Measurements from ENCODE around the gene FHOD3. TPM values are rescaled to one million over a fixed set of nuclear protein-coding genes. Genes with fewer than 3 reads are reported as not detected.

FHOD3 gene
- total and polyA plus RNA-seq, 2 of the 4 experiments (the other 2 are of a cell fraction) = 14.6 to 16.0 TPM

DNA sequence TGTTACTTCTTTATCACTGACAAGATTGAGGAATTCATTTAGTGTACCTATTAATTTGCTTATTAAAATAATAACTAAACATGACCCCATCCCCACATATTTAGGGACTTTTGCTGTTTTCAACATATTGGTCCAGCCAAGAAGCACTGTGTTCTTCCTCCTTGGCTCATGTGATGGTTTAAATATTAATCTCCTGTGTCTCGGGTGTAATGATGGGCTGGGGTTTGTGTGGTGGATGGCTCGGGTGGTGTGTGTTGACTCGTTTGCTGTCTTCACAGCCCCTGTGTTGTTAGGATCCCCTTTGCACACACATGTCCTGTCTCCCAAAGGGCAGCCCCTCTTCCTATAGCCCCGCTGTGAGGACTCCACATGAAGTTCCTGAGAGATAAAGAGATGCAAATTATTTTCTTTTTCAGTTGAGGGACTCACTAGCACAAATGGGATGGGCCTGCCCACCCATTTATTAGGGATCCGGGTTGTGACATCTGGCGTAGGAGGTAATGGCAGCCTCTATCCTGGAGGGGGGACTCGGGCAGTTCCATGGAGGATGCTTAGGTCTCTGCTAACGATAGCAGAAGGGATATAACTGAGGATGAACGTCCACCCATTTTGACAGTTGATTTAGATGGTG is 53.4 kb downstream of the FHOD3 start:
- Histone ChIP-seq H2BK15ac (ENCODE audit: low read depth, low read length) (no peak overlapping the region), H3K9me1 (ENCODE audit: insufficient read depth, low read length) (peaks cover 14% of the 10 kb centered on the region), H4K8ac (ENCODE audit: low read depth in 2 of 2, low read length in 2 of 2) (no peak overlapping the region), H3K56ac (ENCODE audit: extremely low read depth, insufficient read depth, low read length) (no peak overlapping the region), H3K4me3 (ENCODE audit: insufficient read depth, low read depth, low read length) (no peak overlapping the region), H3K9me3 (ENCODE audit: control insufficient read depth, insufficient read depth, low read length) (no peaks in the 10 kb centered on the region), H4K5ac (ENCODE audit: low read depth, low read length) (no peak overlapping the region), H2BK5ac (ENCODE audit: low read depth, low read length, poor library complexity, severe bottlenecking) (no peak overlapping the region), H3K4ac (ENCODE audit: low read depth, low read length) (peak overlapping the region; percentile 18), H2BK120ac (ENCODE audit: low read depth, low read length) (peak overlapping the region; percentile 40; the same call in 1 of the 2 replicates), H3K27me3 (ENCODE audit: control insufficient read depth, insufficient read depth, low read length) (no peaks in the 10 kb centered on the region), H3K79me1 (ENCODE audit: low read depth in 1 of 2, low read length in 2 of 2) (peaks cover 9 to 46% of the 10 kb centered on the region in 2 experiments; a peak in 3 of 4 replicates), H4K91ac (ENCODE audit: insufficient read depth, low read depth, low read length) (no peak overlapping the region), H3K23ac (ENCODE audit: low read depth, low read length) (no peak overlapping the region), H4K20me1 (ENCODE audit: insufficient read depth, low read length) (no peaks in the 10 kb centered on the region), H3K14ac (replicated peaks; ENCODE audit: low read depth, low read length) (peak overlapping the region; percentile 35; the same call in 1 of the 2 replicates), H3K36me3 (ENCODE audit: control insufficient read depth, insufficient read depth, low read length) (no peaks in the 10 kb centered on the region), H2AK9ac (replicated peaks; ENCODE audit: low read depth, low read length, poor library complexity) (peak overlapping the region; percentile 59), H2AFZ (replicated peaks; ENCODE audit: low read length, poor library complexity) (no peak overlapping the region), H2AK5ac (ENCODE audit: low read depth, low read length) (peak overlapping the region; percentile 70), H3K4me2 (ENCODE audit: low read depth, low read length) (no peak overlapping the region), H2BK20ac (ENCODE audit: low read depth, low read length) (peak overlapping the region; percentile 35; the same call in 1 of the 2 replicates), H3K9ac (ENCODE audit: low read depth, low read length) (no peak overlapping the region), H3K4me1 (ENCODE audit: control insufficient read depth, insufficient read depth, low read length) (peaks cover 13% of the 10 kb centered on the region), H3K27ac (ENCODE audit: insufficient read depth, low read length) (no peak overlapping the region), H3K18ac (ENCODE audit: low read depth, low read length) (no peak overlapping the region)
- dilution Hi-C loops (cut with HindIII; ENCODE audit: low sequenced_read_pairs, unreplicated experiment) (no loop called here), in situ Hi-C loops (cut with MboI; ENCODE audit: low sequenced_read_pairs) (no loop called here), intact Hi-C loops (cut with micrococcal nuclease) (no loop called here)
- WGBS, 2 experiments (ENCODE audit: extremely low coverage in 2 of 2, insufficient read length in 1 of 2) = 40% methylated on average over 2 of the region's 9 CpGs; no CpG with 5 or more reads in 1 of the 2 experiments
- BruUV-seq (replicated peaks) = no TSS peak
- TF ChIP-seq, protein P1, sequence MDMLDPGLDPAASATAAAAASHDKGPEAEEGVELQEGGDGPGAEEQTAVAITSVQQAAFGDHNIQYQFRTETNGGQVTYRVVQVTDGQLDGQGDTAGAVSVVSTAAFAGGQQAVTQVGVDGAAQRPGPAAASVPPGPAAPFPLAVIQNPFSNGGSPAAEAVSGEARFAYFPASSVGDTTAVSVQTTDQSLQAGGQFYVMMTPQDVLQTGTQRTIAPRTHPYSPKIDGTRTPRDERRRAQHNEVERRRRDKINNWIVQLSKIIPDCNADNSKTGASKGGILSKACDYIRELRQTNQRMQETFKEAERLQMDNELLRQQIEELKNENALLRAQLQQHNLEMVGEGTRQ (IDR thresholded peaks at IDR 0.05; ENCODE audit: low read depth, low read length) = no peak
- TF ChIP-seq MAZ (IDR thresholded peaks at IDR 0.05; ENCODE audit: borderline replicate concordance, low read depth, low read length) (no peak), RAD21 (IDR thresholded peaks at IDR 0.05; ENCODE audit: low read length) (no peak), CHD1 (IDR thresholded peaks at IDR 0.05; ENCODE audit: low read depth, low read length) (no peak), BHLHE40 (IDR thresholded peaks at IDR 0.05; ENCODE audit: low read depth, low read length) (no peak), MXI1 (IDR thresholded peaks at IDR 0.05; ENCODE audit: borderline replicate concordance, low read depth, low read length) (no peak), RCOR1 (IDR thresholded peaks at IDR 0.05; ENCODE audit: insufficient replicate concordance, low read length) (no peak), CEBPB (IDR thresholded peaks at IDR 0.05; ENCODE audit: low read depth, low read length) (no peak), MAFK (IDR thresholded peaks at IDR 0.05; ENCODE audit: low read depth, low read length) (no peak), RFX5 (IDR thresholded peaks at IDR 0.05; ENCODE audit: low read depth, low read length) (no peak), NFE2L2 (IDR thresholded peaks at IDR 0.05; ENCODE audit: low read depth, low read length) (no peak), SMC3 (IDR thresholded peaks at IDR 0.05; ENCODE audit: low read depth, low read length) (no peak)
- TF ChIP-seq, protein P2, sequence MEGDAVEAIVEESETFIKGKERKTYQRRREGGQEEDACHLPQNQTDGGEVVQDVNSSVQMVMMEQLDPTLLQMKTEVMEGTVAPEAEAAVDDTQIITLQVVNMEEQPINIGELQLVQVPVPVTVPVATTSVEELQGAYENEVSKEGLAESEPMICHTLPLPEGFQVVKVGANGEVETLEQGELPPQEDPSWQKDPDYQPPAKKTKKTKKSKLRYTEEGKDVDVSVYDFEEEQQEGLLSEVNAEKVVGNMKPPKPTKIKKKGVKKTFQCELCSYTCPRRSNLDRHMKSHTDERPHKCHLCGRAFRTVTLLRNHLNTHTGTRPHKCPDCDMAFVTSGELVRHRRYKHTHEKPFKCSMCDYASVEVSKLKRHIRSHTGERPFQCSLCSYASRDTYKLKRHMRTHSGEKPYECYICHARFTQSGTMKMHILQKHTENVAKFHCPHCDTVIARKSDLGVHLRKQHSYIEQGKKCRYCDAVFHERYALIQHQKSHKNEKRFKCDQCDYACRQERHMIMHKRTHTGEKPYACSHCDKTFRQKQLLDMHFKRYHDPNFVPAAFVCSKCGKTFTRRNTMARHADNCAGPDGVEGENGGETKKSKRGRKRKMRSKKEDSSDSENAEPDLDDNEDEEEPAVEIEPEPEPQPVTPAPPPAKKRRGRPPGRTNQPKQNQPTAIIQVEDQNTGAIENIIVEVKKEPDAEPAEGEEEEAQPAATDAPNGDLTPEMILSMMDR (conservative IDR thresholded peaks at IDR 0.05; ENCODE audit: low read depth, low read length) = no peak
- DNase-seq (no peak), ATAC-seq (ENCODE audit: low read depth) (no peak)
- POLR2A ChIA-PET (ENCODE audit: unreplicated experiment) = no interaction called here
- CTCF ChIA-PET = no interaction called here

All from IMR-90 (cell line).